Thymus (tissue), 11 donors: ENCODE data around the gene AMBP. TPM values are rescaled to one million over a fixed set of nuclear protein-coding genes. Genes with fewer than 3 reads are reported as not detected.

Source experiments
- DNase-seq, 9 donors: peaks; one replicate each; pipeline ENCODE4 v3.0.0-alpha.2; 2013; ENCODE audit warnings: low spot score in 9 of 9, low read depth in 6 of 9, missing footprints in 1 of 9
- H3K27ac ChIP-seq, 2 donors: one replicate each; pipeline ENCODE4 v1.5.1; 2013; ENCODE audit warnings: control low read depth in 1 of 2, low read depth in 1 of 2, low read length in 1 of 2, mild to moderate bottlenecking in 1 of 2, moderate library complexity in 1 of 2
- H3K27me3 ChIP-seq, 2 donors: one replicate each; pipeline ENCODE4 v1.5.1; 2013; ENCODE audit warnings: low read length in 1 of 2; ENCODE audit not compliant: control insufficient read depth in 2 of 2, insufficient read depth in 1 of 2
- H3K36me3 ChIP-seq, 2 donors: one replicate each; pipeline ENCODE4 v1.5.1; 2013; ENCODE audit warnings: low read length in 1 of 2, mild to moderate bottlenecking in 1 of 2, moderate library complexity in 1 of 2; ENCODE audit not compliant: control insufficient read depth in 2 of 2, insufficient read depth in 2 of 2
- H3K4me1 ChIP-seq, 2 donors: one replicate each; pipeline ENCODE4 v1.5.1; 2013; ENCODE audit warnings: low read length in 2 of 2; ENCODE audit not compliant: control insufficient read depth in 2 of 2, insufficient read depth in 2 of 2
- H3K4me3 ChIP-seq, 2 donors: one replicate each; pipeline ENCODE4 v1.5.1; 2013; ENCODE audit warnings: low read length in 2 of 2, control low read depth in 1 of 2, mild to moderate bottlenecking in 1 of 2
- H3K9me3 ChIP-seq, 2 donors: one replicate each; pipeline ENCODE4 v1.5.1; 2013; ENCODE audit warnings: low read length in 1 of 2, mild to moderate bottlenecking in 1 of 2; ENCODE audit not compliant: control insufficient read depth in 2 of 2, insufficient read depth in 1 of 2
- WGBS: extraction: QIAGEN DNeasy Blood & Tissue Kit; methylation state at CpG from one replicate; pipeline ENCODE4 v1.1.7; 2013; 5-methylcytosine and 5-hydroxymethylcytosine counted together
- polyA plus RNA-seq: library from polyadenylated mRNA; stranded (reverse); fragments of 200-250 nt; gene quantifications from one replicate; pipeline ENCODE4 v1.2.3, GENCODE V29; 2013
- total RNA-seq: library from RNA; stranded (reverse); fragments of 120-200 nt; gene quantifications from one replicate; pipeline ENCODE4 v1.2.4, GENCODE V29; 2013
- donor health status: healthy.

The AMBP gene
- total and polyA plus RNA-seq, 2 donors, result 0.38 to 0.82 TPM

- Histone ChIP-seq H3K27me3 (no peaks in the 10 kb centered on the region), H3K4me3 (no peak overlapping the region), H3K9me3 (no peaks in the 10 kb centered on the region), H3K27ac (no peak overlapping the region), H3K4me1 (no peaks in the 10 kb centered on the region), H3K36me3 (no peaks in the 10 kb centered on the region)
- no peak for DNase-seq
- WGBS, result 93% methylated on average over 5 of the region's 5 CpGs
These were observed 2.2 kb upstream of the AMBP start for GRCh38 chr9:114080195-114080772.

- WGBS, result 86% methylated on average over 7 of the region's 7 CpGs
- Histone ChIP-seq H3K9me3 (no peaks in the 10 kb centered on the region), H3K27me3 (no peaks in the 10 kb centered on the region), H3K4me3 (no peak overlapping the region), H3K27ac (no peak overlapping the region), H3K4me1 (no peaks in the 10 kb centered on the region), H3K36me3 (no peaks in the 10 kb centered on the region)
- no peak for DNase-seq
These were observed 669 bp upstream of the AMBP start for GRCh38 chr9:114078781-114079156.

- no peaks in the 10 kb centered on the region for H3K9me3 ChIP-seq
- H3K4me1 ChIP-seq, result no peaks in the 10 kb centered on the region
- WGBS, result 67% methylated on average over 7 of the region's 7 CpGs
- DNase-seq, result no peak
- no peak overlapping the region for H3K27ac ChIP-seq
- H3K36me3 ChIP-seq, result no peaks in the 10 kb centered on the region
- no peak overlapping the region for H3K4me3 ChIP-seq
- H3K27me3 ChIP-seq, result no peaks in the 10 kb centered on the region
These were observed 800 bp downstream of the AMBP start for GRCh38 chr9:114077162-114077837.

GRCh38 chr9:114076237-114077161 lies 1.6 kb downstream of the AMBP start:
- no peak for DNase-seq
- WGBS, result 82% methylated on average over 14 of the region's 14 CpGs

GRCh38 chr9:114075602-114076001 lies 2.5 kb downstream of the AMBP start:
- Histone ChIP-seq H3K4me3 (no peak overlapping the region), H3K27me3 (no peaks in the 10 kb centered on the region), H3K9me3 (no peaks in the 10 kb centered on the region), H3K27ac (no peak overlapping the region), H3K4me1 (no peaks in the 10 kb centered on the region), H3K36me3 (no peaks in the 10 kb centered on the region)
- DNase-seq, result no peak
- 76% methylated on average over 4 of the region's 4 CpGs for WGBS

More at GRCh38 chr9:114076237-114077161, 1.6 kb downstream of the AMBP start:
- Histone ChIP-seq H3K27me3 (no peaks in the 10 kb centered on the region), H3K36me3 (no peaks in the 10 kb centered on the region), H3K4me1 (no peaks in the 10 kb centered on the region), H3K4me3 (no peak overlapping the region), H3K27ac (no peak overlapping the region), H3K9me3 (no peaks in the 10 kb centered on the region)

GRCh38 chr9:114072184-114073140 lies 5.6 kb downstream of the AMBP start:
- H3K36me3 ChIP-seq, result no peaks in the 10 kb centered on the region
- no peak overlapping the region for H3K27ac ChIP-seq
- WGBS, result 87% methylated on average over 14 of the region's 14 CpGs
- no peaks in the 10 kb centered on the region for H3K4me1 ChIP-seq
- DNase-seq, result no peak
- H3K4me3 ChIP-seq, result no peak overlapping the region
- no peaks in the 10 kb centered on the region for H3K9me3 ChIP-seq
- H3K27me3 ChIP-seq, result no peaks in the 10 kb centered on the region

GRCh38 chr9:114071197-114071795 lies 6.8 kb downstream of the AMBP start:
- no peaks in the 10 kb centered on the region for H3K9me3 ChIP-seq
- H3K27me3 ChIP-seq, result no peaks in the 10 kb centered on the region
- no peaks in the 10 kb centered on the region for H3K4me1 ChIP-seq
- WGBS, result 81% methylated on average over 7 of the region's 7 CpGs
- H3K36me3 ChIP-seq, result no peaks in the 10 kb centered on the region
- H3K4me3 ChIP-seq, result no peak overlapping the region
- no peak overlapping the region for H3K27ac ChIP-seq
- no peak for DNase-seq
